NCI-H345 treated with DMSO at 0.1 percent for 48 hours (cell line): ENCODE results near the gene NPTXR.

Experiments
- DNase-seq: peaks from one replicate; lab custom pipeline; 2025; ENCODE audit not compliant: unreplicated experiment; lab: John Stamatoyannopoulos, UW

The NPTXR gene

DNA sequence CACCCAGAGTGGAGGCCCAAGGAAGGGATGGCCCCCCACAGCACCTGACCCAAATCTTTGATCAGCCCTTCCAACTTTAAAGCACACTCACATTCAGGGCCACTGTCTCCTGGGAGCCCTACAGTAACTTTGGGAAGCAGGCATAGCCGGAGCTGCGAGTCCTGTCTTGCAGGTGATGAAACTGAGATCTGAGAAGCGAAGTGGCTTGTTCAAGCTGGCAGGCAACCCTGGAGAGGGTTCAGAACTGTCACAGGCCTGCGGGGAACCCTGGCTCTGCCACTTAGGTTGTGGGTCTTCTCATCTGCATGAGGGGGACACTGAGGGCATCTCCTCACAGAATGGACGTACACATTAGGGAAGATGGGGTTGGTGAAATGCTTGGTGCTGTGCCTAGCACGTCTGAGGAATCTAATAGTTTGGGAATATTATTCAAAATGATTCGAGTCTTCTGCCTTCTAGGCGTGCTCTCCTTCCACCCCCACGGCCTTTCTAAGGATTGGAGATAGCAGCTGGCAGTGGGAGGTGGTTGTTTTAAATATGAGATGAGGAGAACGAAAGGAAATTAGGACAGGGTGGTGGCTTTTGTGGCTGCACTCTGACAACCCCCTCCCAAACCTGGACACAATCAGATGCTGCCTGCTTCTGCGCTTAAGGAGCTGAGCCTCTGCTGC lies 69.2 kb downstream of the NPTXR start:
- DNase-seq: no peak

DNA sequence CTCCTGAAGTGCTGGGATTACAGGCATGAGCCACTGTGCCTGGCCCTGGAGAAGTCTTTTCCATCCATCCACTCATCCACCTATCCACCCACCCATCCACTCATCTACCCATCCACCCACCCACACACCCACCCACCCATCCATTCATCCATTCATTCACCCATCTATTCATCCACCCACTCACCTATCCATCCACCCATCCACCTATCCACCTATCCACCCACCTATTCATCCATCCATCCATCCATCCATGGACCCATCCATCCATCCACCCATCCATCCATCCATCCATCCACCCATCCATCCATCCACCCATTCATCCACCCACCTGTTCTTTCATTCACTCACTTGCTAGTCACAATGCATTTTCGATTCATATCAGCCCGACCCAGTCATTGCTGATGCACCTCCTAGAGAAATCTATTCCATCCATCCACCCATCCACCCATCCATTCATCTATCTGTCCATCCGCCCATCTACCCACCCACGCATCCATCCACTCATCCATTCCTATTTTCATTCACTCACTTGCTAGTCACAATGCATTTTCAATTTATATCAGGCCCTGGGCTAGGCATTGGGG lies 70.4 kb downstream of the NPTXR start:
- no peak for DNase-seq

DNA sequence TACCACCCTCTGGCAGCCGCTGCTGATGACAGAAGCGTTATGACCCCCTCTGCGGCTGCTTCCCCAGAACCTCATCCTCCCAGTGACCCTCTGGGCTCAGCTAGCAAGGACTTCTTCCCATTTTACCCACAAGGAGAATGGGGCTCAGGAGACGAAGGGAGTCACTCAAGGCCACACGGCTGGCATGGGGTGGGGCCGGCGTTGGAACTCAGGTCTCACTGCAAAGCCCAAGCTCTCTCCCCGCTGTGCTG lies 71.3 kb downstream of the NPTXR start:
- DNase-seq: no peak

DNA sequence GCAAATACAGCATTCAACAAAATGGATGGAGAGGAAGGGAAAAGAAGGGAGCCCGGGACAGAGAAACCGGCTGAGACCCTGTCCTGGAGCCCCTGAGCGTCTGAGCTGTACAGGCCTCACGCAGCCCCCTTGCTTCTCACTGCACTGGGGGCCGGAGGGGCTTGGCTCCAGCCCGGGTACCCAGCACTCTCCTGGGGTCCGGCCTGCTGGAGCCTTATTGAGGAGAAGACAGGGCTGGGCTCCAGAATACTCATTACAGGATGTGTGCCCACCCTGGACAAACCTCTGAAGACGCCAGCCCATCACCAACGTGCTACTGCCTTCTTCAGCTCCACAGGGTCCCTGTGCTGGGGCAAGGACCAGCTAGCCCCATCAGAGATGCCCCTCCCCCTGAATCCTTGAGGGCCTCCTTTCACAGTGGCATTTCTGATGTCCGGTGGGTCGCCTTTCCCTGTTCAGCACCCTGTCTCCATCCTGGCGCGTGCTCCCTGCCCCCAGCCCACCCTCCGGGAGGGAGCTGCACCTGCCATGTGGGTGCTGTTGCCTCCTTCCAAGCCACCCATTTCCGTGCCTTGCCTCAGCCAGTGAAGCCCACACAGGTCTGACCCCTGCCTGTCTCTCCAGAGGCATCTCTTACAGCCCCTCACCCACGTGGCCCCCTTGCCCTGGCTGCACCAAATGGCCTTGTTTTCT lies 73.4 kb downstream of the NPTXR start:
- no peak for DNase-seq
